HepG2 (cell line): Measurements from ENCODE around the gene TLDC2. TPM values are rescaled to one million over a fixed set of nuclear protein-coding genes. Genes with fewer than 3 reads are reported as not detected.

Experiments used
- ARNT2 ChIP-seq: sonication (generic); formaldehyde crosslinking; IDR thresholded peaks from 2 replicates; pipeline ENCODE4 v1.8.0; 2022; ENCODE audit warnings: mild to moderate bottlenecking, low read depth, missing genetic modification reagents, moderate library complexity
- FOXM1 ChIP-seq: sonication (generic); formaldehyde crosslinking; IDR thresholded peaks from 2 replicates; pipeline ENCODE4 v1.5.0; 2020; ENCODE audit warnings: missing genetic modification reagents
- FOXP1 ChIP-seq, 2 experiments: fragments of 450-650 bp in 1 of 2; IDR thresholded peaks; 2 replicates each; pipeline ENCODE4 v1.6.1; 2017 to 2018; ENCODE audit warnings: antibody characterized with exemption in 1 of 2
- GFI1 ChIP-seq: sonication (generic); formaldehyde crosslinking; IDR thresholded peaks from 2 replicates; pipeline ENCODE4 v1.5.0; 2020; ENCODE audit warnings: missing genetic modification reagents, mild to moderate bottlenecking, borderline replicate concordance
- GRHL1 ChIP-seq: sonication (generic); formaldehyde crosslinking; conservative IDR thresholded peaks from 2 replicates; pipeline ENCODE4 v1.8.0; 2022; ENCODE audit warnings: missing genetic modification reagents
- HNF1B ChIP-seq: sonication (generic); formaldehyde crosslinking; IDR thresholded peaks from 2 replicates; pipeline ENCODE4 v1.5.1; 2020; ENCODE audit warnings: mild to moderate bottlenecking, moderate library complexity, missing genetic modification reagents
- MED1 ChIP-seq: sonication (generic); formaldehyde crosslinking; IDR thresholded peaks from 2 replicates; pipeline ENCODE4 v1.4.0; 2020; ENCODE audit warnings: missing genetic modification reagents
- NR2C2 ChIP-seq: sonication (generic); formaldehyde crosslinking; IDR thresholded peaks from 2 replicates; pipeline ENCODE4 v1.4.0; 2020; ENCODE audit warnings: missing genetic modification reagents, mild to moderate bottlenecking, moderate library complexity, borderline replicate concordance
- PITX1 ChIP-seq: sonication (generic); formaldehyde crosslinking; IDR thresholded peaks from 2 replicates; pipeline ENCODE4 v1.5.1; 2020; ENCODE audit warnings: mild to moderate bottlenecking, missing genetic modification reagents
- TCF7L2 ChIP-seq: IDR thresholded peaks from 2 replicates; pipeline ENCODE4 v1.6.1; 2011; ENCODE audit warnings: mild to moderate bottlenecking, low read depth, low read length, moderate library complexity
- TP53 ChIP-seq: sonication (generic); formaldehyde crosslinking; conservative IDR thresholded peaks from 2 replicates; pipeline ENCODE4 v1.4.0; 2020; ENCODE audit warnings: missing genetic modification reagents
- ZBTB40 ChIP-seq, 2 experiments: fragments of 450-650 bp in 1 of 2; sonication (generic) in 1 of 2; formaldehyde crosslinking in 1 of 2; IDR thresholded peaks; 2 replicates each; pipeline versions ENCODE4 v1.6.1 to v1.8.0; 2016 to 2022; ENCODE audit warnings: antibody characterized with exemption in 1 of 2, mild to moderate bottlenecking in 1 of 2, missing genetic modification reagents in 1 of 2
- ZC3H4 ChIP-seq: sonication (generic); formaldehyde crosslinking; IDR thresholded peaks from 2 replicates; pipeline ENCODE4 v1.4.0; 2020; ENCODE audit warnings: missing genetic modification reagents, borderline replicate concordance
- ZFP36L2 ChIP-seq: sonication (generic); formaldehyde crosslinking; IDR thresholded peaks from 2 replicates; pipeline ENCODE4 v1.4.0; 2020; ENCODE audit warnings: missing genetic modification reagents
- ZNF503 ChIP-seq: sonication (generic); formaldehyde crosslinking; IDR thresholded peaks from 2 replicates; pipeline ENCODE4 v1.4.0; 2020; ENCODE audit warnings: missing genetic modification reagents
- ZNF740 ChIP-seq: sonication (generic); formaldehyde crosslinking; IDR thresholded peaks from 2 replicates; pipeline ENCODE4 v1.4.0; 2020; ENCODE audit warnings: missing genetic modification reagents
- polyA plus RNA-seq, 8 experiments: library from polyadenylated mRNA; depleted of rRNA in 3 of 8; stranded (reverse) in 7 of 8; unstranded in 1 of 8; fragments of >200 nt; fragmentation: Illumina TruSeq in 4 of 8; extraction: Trizol in 4 of 8; gene quantifications; 2 replicates each; pipeline versions ENCODE4 v1.2.1 to v1.2.3, GENCODE V29; 2011 to 2016; ENCODE audit warnings: low read depth in 4 of 8, missing spikeins in 1 of 8, mixed read lengths in 1 of 8; ENCODE audit not compliant: insufficient read depth in 1 of 8
- total RNA-seq, 5 experiments: library from RNA; depleted of rRNA; stranded (reverse); fragments of >200 nt; fragmentation: Illumina TruSeq; extraction: Trizol; gene quantifications; 2 replicates each; pipeline ENCODE4 v1.2.3, GENCODE V29; 2016; ENCODE audit warnings: low read depth in 1 of 5

The TLDC2 gene
- total and polyA plus RNA-seq, 2 of the 13 experiments (the other 11 are each of a cell fraction or from before 2014, with no cell fraction given) = 1.5 to 1.6 TPM

- TF ChIP-seq FOXP1 (IDR thresholded peaks at IDR 0.05) = no peak
- no peak for TF ChIP-seq FOXP1 (CRISPR knock-in tag; IDR thresholded peaks at IDR 0.05)
- no peak for TF ChIP-seq GRHL1 (CRISPR knock-in tag)
- TF ChIP-seq FOXM1 (CRISPR knock-in tag) = no peak
- peak; percentile 12; the same call in 1 of the 2 replicates for TF ChIP-seq HNF1B (CRISPR knock-in tag)
- TF ChIP-seq MED1 = 0 out of 2 replicates have a peak, but pooled peaks have one; percentile 5
- TF ChIP-seq ZBTB40 (IDR thresholded peaks at IDR 0.05) = no peak
- no peak for TF ChIP-seq ZBTB40 (CRISPR knock-in tag; IDR thresholded peaks at IDR 0.05)
- no peak for TF ChIP-seq ARNT2
- no peak for TF ChIP-seq ZNF503 (CRISPR knock-in tag)
- TF ChIP-seq ZNF740 = no peak
- TF ChIP-seq NR2C2 (CRISPR knock-in tag) = no peak
- TF ChIP-seq ZFP36L2 (CRISPR knock-in tag) = no peak
- no peak for TF ChIP-seq GFI1 (CRISPR knock-in tag)
- TF ChIP-seq TP53 (CRISPR knock-in tag) = no peak
- no peak for TF ChIP-seq TCF7L2
- TF ChIP-seq ZC3H4 (CRISPR knock-in tag) = no peak
- no peak for TF ChIP-seq PITX1
These were observed 10.1 kb upstream of the TLDC2 start (continued) for GRCh38 chr20:36865861-36866149.
